Pancreas (tissue), 10 donors: ENCODE measurements around the gene HJURP. TPM values are rescaled to one million over a fixed set of nuclear protein-coding genes. Genes with fewer than 3 reads are reported as not detected.

Source experiments
- ATAC-seq, 4 donors: fragments of 200-7000 bp; cut with Tn5 transposase; one replicate each; pipeline versions ENCODE4 v1.8.0 to v1.9.1; 2020; ENCODE audit warnings: mild to moderate bottlenecking in 4 of 4, moderate library complexity in 4 of 4
- DNase-seq, 6 donors: peaks; one replicate each; pipeline ENCODE4 v3.0.0-alpha.2; 2020
- FAIRE-seq: peaks from 2 replicates; lab custom pipeline; 2012; peaks lifted over from hg19 to GRCh38; lab: Jason Lieb, UNC
- H3K27ac ChIP-seq, 4 donors: fragments of 200-600 bp; sonication (generic); 1 replicate in 3 of 4; 2 replicates in 1 of 4; pipeline versions ENCODE4 v1.5.0 to v1.8.0; 2020
- H3K27me3 ChIP-seq, 4 donors: fragments of 200-600 bp; one replicate each; pipeline ENCODE4 v1.8.0; 2021
- H3K36me3 ChIP-seq, 3 donors: fragments of 200-600 bp; sonication (generic) in 1 of 3; one replicate each; pipeline versions ENCODE4 v1.5.0 to v1.8.0; 2020 to 2021
- H3K4me1 ChIP-seq, 3 donors: fragments of 200-600 bp; one replicate each; pipeline ENCODE4 v1.8.0; 2021
- H3K4me3 ChIP-seq, 4 donors: fragments of 200-600 bp; sonication (generic) in 2 of 4; one replicate each; pipeline versions ENCODE4 v1.5.0 to v1.8.0; 2020 to 2021
- H3K9me3 ChIP-seq, 4 donors: fragments of 200-600 bp; one replicate each; pipeline ENCODE4 v1.8.0; 2021
- WGBS, 2 donors: extraction: QIAGEN DNeasy Blood & Tissue Kit; methylation state at CpG; one replicate each; pipeline ENCODE4 v1.1.7; 2013; 5-methylcytosine and 5-hydroxymethylcytosine counted together
- intact Hi-C, 3 donors: fragments of 100-400 bp; cut with DNase I; formaldehyde crosslinking; loops; one replicate each; pipeline versions ENCODE4 v1.11.1 to v1.14.2; 2022
- polyA plus RNA-seq, 2 donors: library from polyadenylated mRNA; stranded (reverse); fragments of 200-250 nt; gene quantifications; one replicate each; pipeline ENCODE4 v1.2.3, GENCODE V29; 2013
- total RNA-seq, 6 donors: library from RNA; stranded (reverse); fragmentation: NEBNext Ultra II Directional in 4 of 6; extraction: Animal tissue kit (Norgen Biotek cat#: 25700) in 4 of 6; gene quantifications; one replicate each; pipeline versions ENCODE4 v1.2.1 to v1.2.4, GENCODE V29; 2021 to 2023
- TF ChIP-seq, protein P1 (sequence below), 4 donors: fragments of 200-600 bp; sonication (generic) in 3 of 4; IDR thresholded peaks; one replicate each; pipeline versions ENCODE4 v1.5.0 to v1.8.0; 2021; ENCODE audit warnings: antibody characterized with exemption in 4 of 4
- donor health status: healthy with polysubstance abuse.
- donor health status: DM: no; HTN: no; CAD: no; lungs with moderate emphysema.
- donor health status: DM: no; HTN: no; CAD: no.
- donor health status: control.
- donor health status: control.
- donor health status: Bipolar disorder and iron deficiency.
- donor health status: DM: yes; HTN: yes; CAD: no.
- donor health status: DM: no; HTN: no; CAD: no.
- donor health status: DM: no; HTN: no; CAD: no.
- donor health status: DM: yes; HTN: yes; CAD: no.

The HJURP gene
- total and polyA plus RNA-seq, 8 donors: 0.16 to 1.2 (median 0.47) TPM; not detected in 3

DNA sequence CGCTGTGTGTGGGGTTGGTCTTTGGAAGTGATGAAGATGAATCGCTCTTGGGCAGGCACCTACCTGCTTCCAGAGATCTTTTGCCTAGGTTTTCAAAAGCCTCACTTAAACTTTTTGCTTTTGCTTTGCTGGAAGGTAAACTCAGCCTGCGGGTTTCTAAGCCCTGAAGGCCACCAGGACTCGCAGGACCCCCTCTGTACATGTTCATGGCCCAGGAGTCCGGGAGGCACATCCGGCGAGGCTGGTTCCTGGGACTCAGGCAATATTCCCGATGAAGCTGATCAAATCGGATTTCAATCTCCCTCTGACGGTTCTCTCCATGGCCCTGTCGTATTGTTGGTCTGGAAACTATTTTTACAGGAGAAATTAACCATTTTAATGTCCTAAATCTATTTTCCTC, 13.2 kb downstream of the HJURP start:
- no peak overlapping the region for H3K27ac ChIP-seq
- no peak overlapping the region for H3K4me3 ChIP-seq
- intact Hi-C loops: no loop called here
- no peaks in the 10 kb centered on the region for H3K27me3 ChIP-seq
- ATAC-seq (no peak), FAIRE-seq (no peak), DNase-seq (no peak)
- H3K9me3 ChIP-seq: no peaks in the 10 kb centered on the region
- no peaks in the 10 kb centered on the region for H3K36me3 ChIP-seq
- TF ChIP-seq, protein P1, sequence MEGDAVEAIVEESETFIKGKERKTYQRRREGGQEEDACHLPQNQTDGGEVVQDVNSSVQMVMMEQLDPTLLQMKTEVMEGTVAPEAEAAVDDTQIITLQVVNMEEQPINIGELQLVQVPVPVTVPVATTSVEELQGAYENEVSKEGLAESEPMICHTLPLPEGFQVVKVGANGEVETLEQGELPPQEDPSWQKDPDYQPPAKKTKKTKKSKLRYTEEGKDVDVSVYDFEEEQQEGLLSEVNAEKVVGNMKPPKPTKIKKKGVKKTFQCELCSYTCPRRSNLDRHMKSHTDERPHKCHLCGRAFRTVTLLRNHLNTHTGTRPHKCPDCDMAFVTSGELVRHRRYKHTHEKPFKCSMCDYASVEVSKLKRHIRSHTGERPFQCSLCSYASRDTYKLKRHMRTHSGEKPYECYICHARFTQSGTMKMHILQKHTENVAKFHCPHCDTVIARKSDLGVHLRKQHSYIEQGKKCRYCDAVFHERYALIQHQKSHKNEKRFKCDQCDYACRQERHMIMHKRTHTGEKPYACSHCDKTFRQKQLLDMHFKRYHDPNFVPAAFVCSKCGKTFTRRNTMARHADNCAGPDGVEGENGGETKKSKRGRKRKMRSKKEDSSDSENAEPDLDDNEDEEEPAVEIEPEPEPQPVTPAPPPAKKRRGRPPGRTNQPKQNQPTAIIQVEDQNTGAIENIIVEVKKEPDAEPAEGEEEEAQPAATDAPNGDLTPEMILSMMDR (IDR thresholded peaks at IDR 0.05): no peak
- H3K4me1 ChIP-seq: no peaks in the 10 kb centered on the region
- 92 to 95% methylated on average over 11 of the region's 11 CpGs for WGBS, 2 donors

DNA sequence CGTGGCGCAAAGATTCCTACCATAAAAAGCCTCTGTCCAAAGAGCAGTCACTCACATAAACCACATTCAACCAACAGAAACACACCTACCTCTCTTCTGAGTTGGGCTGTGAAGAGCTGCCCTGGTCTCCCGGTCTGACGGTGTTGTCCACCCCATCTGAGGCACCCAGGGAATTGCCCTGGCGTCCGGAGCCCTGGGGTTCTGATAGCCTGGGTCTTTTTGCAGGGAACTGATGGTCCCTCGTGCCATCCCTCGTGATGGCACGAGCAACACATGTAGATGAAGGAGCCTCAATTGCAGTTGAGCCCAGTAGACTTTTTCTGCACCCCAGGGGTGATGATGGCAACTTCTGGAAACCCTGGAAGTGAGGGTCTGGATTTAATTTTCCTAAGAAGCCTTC, 13.8 kb downstream of the HJURP start:
- 94 to 95% methylated on average over 9 of the region's 9 CpGs for WGBS, 2 donors
- Histone ChIP-seq H3K4me1 (no peaks in the 10 kb centered on the region), H3K36me3 (no peaks in the 10 kb centered on the region), H3K27me3 (no peaks in the 10 kb centered on the region), H3K9me3 (no peaks in the 10 kb centered on the region), H3K27ac (no peak overlapping the region), H3K4me3 (no peak overlapping the region)
- TF ChIP-seq, protein P1 (IDR thresholded peaks at IDR 0.05): no peak
- intact Hi-C loops: no loop called here
- ATAC-seq: no peak
- DNase-seq: no peak
- FAIRE-seq: no peak

DNA sequence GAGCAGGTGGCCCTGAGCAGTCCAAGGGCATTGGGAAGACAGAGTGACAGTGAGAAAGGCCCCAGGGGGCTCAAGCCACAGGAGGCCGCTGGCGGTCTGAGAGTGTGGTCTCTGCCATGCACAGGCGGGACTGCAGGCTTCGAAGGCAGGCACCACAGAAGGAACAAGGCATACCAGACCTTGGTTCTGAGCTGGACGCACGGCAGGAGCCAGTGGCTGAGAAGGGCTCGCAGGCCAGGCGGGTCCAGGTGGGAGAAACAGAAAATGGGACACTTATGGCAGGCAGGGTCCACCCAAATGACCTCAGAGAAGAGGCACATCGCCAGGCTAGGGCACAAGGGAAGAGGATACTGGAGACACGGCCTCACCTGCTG, 14.9 kb downstream of the HJURP start:
- intact Hi-C loops: no loop called here
- WGBS, 2 donors: 96 to 97% methylated on average over 10 of the region's 10 CpGs
- no peaks in the 10 kb centered on the region for H3K36me3 ChIP-seq
- H3K27ac ChIP-seq: no peak overlapping the region
- no peak for ATAC-seq
- no peaks in the 10 kb centered on the region for H3K27me3 ChIP-seq
- H3K9me3 ChIP-seq: no peaks in the 10 kb centered on the region
- no peak for FAIRE-seq
- H3K4me3 ChIP-seq: no peak overlapping the region
- TF ChIP-seq, protein P1 (IDR thresholded peaks at IDR 0.05): no peak
- no peaks in the 10 kb centered on the region for H3K4me1 ChIP-seq
- no peak for DNase-seq

DNA sequence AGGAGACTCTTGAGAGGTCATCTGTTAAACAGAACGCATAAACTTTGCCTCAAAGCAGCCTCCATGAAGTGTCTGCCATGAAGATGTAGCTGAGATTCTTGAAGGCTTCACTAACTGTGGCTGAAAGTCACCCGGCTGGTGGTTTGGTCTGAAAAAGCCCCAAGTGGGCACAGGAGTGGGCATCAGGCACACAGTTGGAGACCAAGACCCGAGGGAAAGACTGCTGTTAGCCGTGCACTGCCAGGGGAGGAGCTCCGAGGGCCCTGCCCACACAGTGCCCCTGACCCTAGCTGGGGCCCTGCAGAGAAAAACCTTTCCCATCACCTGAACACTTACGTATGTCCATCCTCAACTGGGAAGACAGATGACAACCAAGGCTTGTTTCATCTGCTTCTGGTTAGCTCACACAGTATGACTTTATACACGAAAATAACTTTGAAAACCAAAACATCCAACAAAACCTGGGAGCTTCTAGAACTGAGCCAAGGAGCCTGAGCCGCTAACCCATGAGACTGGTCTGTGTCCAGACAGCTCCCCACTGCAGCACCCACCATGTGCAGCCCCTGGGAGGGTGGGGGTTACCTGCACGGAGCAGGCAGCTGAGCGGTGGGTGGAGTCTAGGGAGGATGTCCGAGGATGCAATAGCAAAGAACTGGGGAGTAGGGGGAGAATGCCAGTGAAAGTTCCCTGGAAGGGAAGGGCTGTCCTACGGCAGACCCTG, 15.4 kb downstream of the HJURP start:
- H3K36me3 ChIP-seq: no peaks in the 10 kb centered on the region
- no peak for FAIRE-seq
- ATAC-seq: no peak

DNA sequence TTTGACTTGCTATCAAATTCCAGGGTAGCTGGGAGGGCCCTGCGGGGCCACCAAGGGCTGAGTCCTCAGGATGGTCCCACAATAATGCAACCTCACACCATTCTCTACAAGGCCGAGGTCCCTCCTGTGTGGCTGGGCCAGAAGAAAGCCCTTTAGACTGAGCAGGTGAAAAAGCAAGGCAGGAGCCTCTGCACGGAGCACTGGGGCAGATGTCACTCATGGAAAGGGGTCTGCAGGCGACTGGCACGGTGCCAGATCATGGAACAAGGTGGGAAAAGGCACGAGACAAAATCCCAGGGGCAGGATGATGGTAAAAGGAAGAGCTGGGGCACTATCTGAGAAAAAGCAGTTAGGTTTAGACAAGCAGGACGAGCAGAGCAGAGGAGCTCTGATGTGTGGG, 16.1 kb downstream of the HJURP start:
- Histone ChIP-seq H3K4me1 (no peaks in the 10 kb centered on the region), H3K27me3 (no peaks in the 10 kb centered on the region), H3K4me3 (no peak overlapping the region), H3K27ac (no peak overlapping the region), H3K9me3 (no peaks in the 10 kb centered on the region), H3K36me3 (no peaks in the 10 kb centered on the region)
- intact Hi-C loops: no loop called here
- DNase-seq (no peak), ATAC-seq (no peak), FAIRE-seq (no peak)
- WGBS, 2 donors: 69% methylated on average over 7 of the region's 7 CpGs
- TF ChIP-seq, protein P1 (IDR thresholded peaks at IDR 0.05): no peak

More for the DNA sequence above, 15.4 kb downstream of the HJURP start:
- no peaks in the 10 kb centered on the region for H3K27me3 ChIP-seq
- WGBS, 2 donors: 89 to 90% methylated on average over 12 of the region's 12 CpGs
- no peak overlapping the region for H3K27ac ChIP-seq
- H3K4me1 ChIP-seq: no peaks in the 10 kb centered on the region
- DNase-seq: peak in 1 of 6 donors; percentile 20
- no peaks in the 10 kb centered on the region for H3K9me3 ChIP-seq
- TF ChIP-seq, protein P1 (IDR thresholded peaks at IDR 0.05): no peak
- no peak overlapping the region for H3K4me3 ChIP-seq
- intact Hi-C loops: no loop called here
